ENCODE results near the gene NAIP. TPM values are rescaled to one million over a fixed set of nuclear protein-coding genes. Genes with fewer than 3 reads are reported as not detected.
A peak's percentile ranks its signal among the peaks of the same experiment; 100 is the strongest.
"Not testable (repeated sequence)": the region's sequence is repeated elsewhere in the genome, so short reads cannot be mapped to it uniquely, and the experiment has no call there.

Gene NAIP
- total and polyA plus RNA-seq, 2 of the 8 experiments (the other 6 are each of a cell fraction or from before 2014, with no cell fraction given) = 2.1 to 4.4 TPM

DNA sequence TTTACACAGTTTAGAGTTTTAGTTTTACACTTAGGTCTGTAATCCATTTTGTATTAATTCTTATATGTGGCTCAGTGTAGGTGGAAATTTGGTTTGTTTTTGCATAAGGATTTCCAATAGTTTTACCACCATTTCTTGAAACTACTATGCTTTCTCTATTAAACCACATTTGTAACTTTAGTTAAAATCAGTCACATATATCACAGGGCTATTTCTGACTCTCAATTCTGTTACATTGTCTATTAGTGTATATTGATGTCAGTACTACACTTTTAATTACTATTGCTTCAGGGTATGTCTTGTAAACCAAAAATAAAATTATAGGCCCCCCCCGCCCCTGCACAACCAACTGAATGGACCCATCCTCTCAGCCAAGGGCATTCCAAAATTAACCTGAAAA is 92.6 kb downstream of the NAIP start:
- H3K36me3 ChIP-seq (ENCODE audit: control insufficient read depth in 2 of 4, insufficient read depth in 4 of 4, low read length in 3 of 4); FAIRE-seq; H3K79me1 ChIP-seq (ENCODE audit: low read depth, low read length); H3K79me2 ChIP-seq (ENCODE audit: control insufficient read depth in 1 of 2, insufficient read depth in 2 of 2, low read length in 2 of 2); H3K56ac ChIP-seq (replicated peaks; ENCODE audit: insufficient read length, low read depth, low read length); H3K4me1 ChIP-seq (replicated peaks in 1 of 4; ENCODE audit: control insufficient read depth in 3 of 4, insufficient read depth in 4 of 4, low read length in 3 of 4); POLR2A ChIA-PET (ENCODE audit: partially characterized antibody); H2BK5ac ChIP-seq (ENCODE audit: low read depth, low read length); H3K4me2 ChIP-seq (ENCODE audit: insufficient read depth in 1 of 2, low read depth in 2 of 2, low read length in 2 of 2); H3K23me2 ChIP-seq (ENCODE audit: low read depth, low read length); H2AFZ ChIP-seq (ENCODE audit: low read length); H3K9ac ChIP-seq (replicated peaks in 1 of 4; ENCODE audit: extremely low read depth in 1 of 4, low read depth in 3 of 4, low read length in 3 of 4); H2AK5ac ChIP-seq (ENCODE audit: low read depth, low read length); H4K20me1 ChIP-seq (replicated peaks in 1 of 2; ENCODE audit: control insufficient read depth in 1 of 2, insufficient read depth in 2 of 2, low read length in 2 of 2); H4K8ac ChIP-seq (ENCODE audit: extremely low read depth, insufficient read depth, low read length); DNase-seq (ENCODE audit: low read depth in 1 of 2, low spot score in 2 of 2); H2BK15ac ChIP-seq (ENCODE audit: low read length); H3K14ac ChIP-seq (ENCODE audit: insufficient read length); H3K23ac ChIP-seq (ENCODE audit: insufficient read length); H2BK12ac ChIP-seq (ENCODE audit: low read depth, low read length); H3K9me3 ChIP-seq (ENCODE audit: insufficient read depth in 2 of 2, low read depth in 1 of 2, low read length in 1 of 2); H2BK120ac ChIP-seq (replicated peaks; ENCODE audit: low read depth, low read length); H2BK20ac ChIP-seq (ENCODE audit: low read length); H4K91ac ChIP-seq (replicated peaks; ENCODE audit: insufficient read length, low read length); CTCF ChIA-PET (ENCODE audit: partially characterized antibody); H4K5ac ChIP-seq (ENCODE audit: insufficient read length, low read depth, low read length); H3K18ac ChIP-seq (ENCODE audit: extremely low read depth, low read length); H3K27ac ChIP-seq (ENCODE audit: low read depth, low read length); H3K4me3 ChIP-seq (ENCODE audit: extremely low read depth in 1 of 4, insufficient read depth in 2 of 4, low read depth in 3 of 4, low read length in 4 of 4); H3K27me3 ChIP-seq (replicated peaks in 1 of 4; ENCODE audit: control insufficient read depth in 3 of 4, extremely low read depth in 1 of 4, insufficient read depth in 3 of 4, low read length in 3 of 4); H3K4ac ChIP-seq (replicated peaks; ENCODE audit: insufficient read length, low read depth, low read length): not testable (repeated sequence)
- no CpG with 5 or more reads among the region's 1 CpG for WGBS, 2 experiments (ENCODE audit: extremely low coverage in 1 of 2, insufficient coverage in 1 of 2, insufficient read length in 1 of 2, insufficient replicate concordance in 2 of 2, low coverage in 1 of 2, low lambda C conversion rate in 2 of 2, missing lambda C conversion rate in 1 of 2)

DNA sequence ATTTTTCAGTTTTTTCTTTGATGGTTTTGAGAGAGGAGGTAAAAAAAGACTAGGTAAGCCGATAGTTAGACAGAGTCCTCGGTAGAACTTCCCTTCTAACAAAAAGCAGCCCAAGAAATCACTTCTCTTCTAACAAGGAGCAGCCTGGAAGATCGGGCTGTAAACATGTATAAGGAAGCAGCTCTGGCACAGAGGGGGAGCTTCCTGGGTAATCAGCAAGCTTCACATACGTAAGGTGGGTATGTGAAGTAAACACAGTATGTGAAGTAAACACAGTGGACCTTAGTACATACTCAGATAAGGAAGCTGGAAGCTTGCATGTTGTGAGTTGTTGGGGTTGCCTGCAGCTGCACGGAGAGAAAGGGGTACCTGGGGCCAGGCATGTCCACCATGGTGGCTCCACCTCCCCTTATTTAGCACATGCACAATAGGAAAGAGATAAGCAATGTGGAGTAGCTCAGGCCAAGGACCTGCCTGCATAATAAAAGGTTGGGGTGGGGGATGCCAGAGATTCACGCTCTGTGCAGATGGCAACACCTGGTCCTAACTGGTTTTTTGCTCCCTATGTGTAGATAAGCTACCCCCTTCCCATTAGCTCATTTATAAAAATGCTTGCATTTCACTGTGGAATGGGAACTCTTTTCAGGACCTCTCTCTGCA is 93.3 kb downstream of the NAIP start:
- H3K79me1 ChIP-seq (ENCODE audit: low read depth, low read length); H2BK15ac ChIP-seq (ENCODE audit: low read length); H4K91ac ChIP-seq (replicated peaks; ENCODE audit: insufficient read length, low read length); H3K14ac ChIP-seq (ENCODE audit: insufficient read length); H3K23ac ChIP-seq (ENCODE audit: insufficient read length); H3K4ac ChIP-seq (replicated peaks; ENCODE audit: insufficient read length, low read depth, low read length); H4K20me1 ChIP-seq (replicated peaks in 1 of 2; ENCODE audit: control insufficient read depth in 1 of 2, insufficient read depth in 2 of 2, low read length in 2 of 2); CTCF ChIA-PET (ENCODE audit: partially characterized antibody); H4K8ac ChIP-seq (ENCODE audit: extremely low read depth, insufficient read depth, low read length); H3K4me3 ChIP-seq (ENCODE audit: extremely low read depth in 1 of 4, insufficient read depth in 2 of 4, low read depth in 3 of 4, low read length in 4 of 4); H3K79me2 ChIP-seq (ENCODE audit: control insufficient read depth in 1 of 2, insufficient read depth in 2 of 2, low read length in 2 of 2); H3K36me3 ChIP-seq (ENCODE audit: control insufficient read depth in 2 of 4, insufficient read depth in 4 of 4, low read length in 3 of 4); H3K27ac ChIP-seq (ENCODE audit: low read depth, low read length); H2BK120ac ChIP-seq (replicated peaks; ENCODE audit: low read depth, low read length); H3K9me3 ChIP-seq (ENCODE audit: insufficient read depth in 2 of 2, low read depth in 1 of 2, low read length in 1 of 2); H3K27me3 ChIP-seq (replicated peaks in 1 of 4; ENCODE audit: control insufficient read depth in 3 of 4, extremely low read depth in 1 of 4, insufficient read depth in 3 of 4, low read length in 3 of 4); POLR2A ChIA-PET (ENCODE audit: partially characterized antibody); H3K18ac ChIP-seq (ENCODE audit: extremely low read depth, low read length); H3K56ac ChIP-seq (replicated peaks; ENCODE audit: insufficient read length, low read depth, low read length); H2AFZ ChIP-seq (ENCODE audit: low read length); H3K9ac ChIP-seq (replicated peaks in 1 of 4; ENCODE audit: extremely low read depth in 1 of 4, low read depth in 3 of 4, low read length in 3 of 4); H2BK20ac ChIP-seq (ENCODE audit: low read length); H2BK12ac ChIP-seq (ENCODE audit: low read depth, low read length); H2AK5ac ChIP-seq (ENCODE audit: low read depth, low read length); H3K4me1 ChIP-seq (replicated peaks in 1 of 4; ENCODE audit: control insufficient read depth in 3 of 4, insufficient read depth in 4 of 4, low read length in 3 of 4); H3K4me2 ChIP-seq (ENCODE audit: insufficient read depth in 1 of 2, low read depth in 2 of 2, low read length in 2 of 2); H4K5ac ChIP-seq (ENCODE audit: insufficient read length, low read depth, low read length); H2BK5ac ChIP-seq (ENCODE audit: low read depth, low read length); DNase-seq (ENCODE audit: low read depth in 1 of 2, low spot score in 2 of 2); H3K23me2 ChIP-seq (ENCODE audit: low read depth, low read length): not testable (repeated sequence)
- peak; percentile 99 for FAIRE-seq
- WGBS, 2 experiments (ENCODE audit: extremely low coverage in 1 of 2, insufficient coverage in 1 of 2, insufficient read length in 1 of 2, insufficient replicate concordance in 2 of 2, low coverage in 1 of 2, low lambda C conversion rate in 2 of 2, missing lambda C conversion rate in 1 of 2) = no CpG with 5 or more reads among the region's 6 CpGs

All from H1 (cell line).